ENCODE results near the gene CIRBP. TPM values are rescaled to one million over a fixed set of nuclear protein-coding genes. Genes with fewer than 3 reads are reported as not detected.

The CIRBP gene
- polyA plus RNA-seq, 1 of the 3 experiments (the other 2 are of a cell fraction) = 762 TPM

- H3K4me2 ChIP-seq = no peak overlapping the region
- ChIA-PET POLR2A (no interaction called here), CTCF (no interaction called here)
- H4K20me1 ChIP-seq (ENCODE audit: insufficient read depth) = no peaks in the 10 kb centered on the region
- TF ChIP-seq TEAD4 (IDR thresholded peaks at IDR 0.05; ENCODE audit: borderline replicate concordance, insufficient read depth) = no peak
- no peak for TF ChIP-seq JUND (IDR thresholded peaks at IDR 0.05)
- no peak for TF ChIP-seq RXRA (IDR thresholded peaks at IDR 0.05; ENCODE audit: borderline replicate concordance, low read depth)
- TF ChIP-seq EP300 (IDR thresholded peaks at IDR 0.05; ENCODE audit: borderline replicate concordance in 1 of 2, low read depth in 1 of 2, low read length in 1 of 2) = no peak
- TF ChIP-seq SIN3A (IDR thresholded peaks at IDR 0.05; ENCODE audit: borderline replicate concordance, low read depth, low read length) = no peak
- TF ChIP-seq USF1 (IDR thresholded peaks at IDR 0.05; ENCODE audit: borderline replicate concordance, low read depth) = no peak
- TF ChIP-seq MAX (IDR thresholded peaks at IDR 0.05; ENCODE audit: low read depth) = no peak
- no peak for TF ChIP-seq REST (IDR thresholded peaks at IDR 0.05; ENCODE audit: low read depth, low read length)
- no peak for TF ChIP-seq POLR2AphosphoS5 (IDR thresholded peaks at IDR 0.05; ENCODE audit: low read depth, low read length)
- TF ChIP-seq YY1 (IDR thresholded peaks at IDR 0.05; ENCODE audit: low read depth) = no peak
- no peak for TF ChIP-seq GABPA (IDR thresholded peaks at IDR 0.05; ENCODE audit: low read depth)
- TF ChIP-seq GATA2 (CRISPR knock-in tag; IDR thresholded peaks at IDR 0.05) = no peak
- TF ChIP-seq TCF12 (IDR thresholded peaks at IDR 0.05) = no peak
- TF ChIP-seq NRF1 (IDR thresholded peaks at IDR 0.05; ENCODE audit: low read depth, low read length) = no peak
- TF ChIP-seq PBX3 (IDR thresholded peaks at IDR 0.05) = no peak
- no peak for TF ChIP-seq EZH2phosphoT487 (IDR thresholded peaks at IDR 0.05; ENCODE audit: borderline replicate concordance, low read depth)
- H3K9ac ChIP-seq = no peak overlapping the region
- no peak overlapping the region for H2AFZ ChIP-seq (ENCODE audit: low read depth)
- WGBS (ENCODE audit: low lambda C conversion rate) = 75% methylated on average over 5 of the region's 9 CpGs
- H3K4me3 ChIP-seq (ENCODE audit: low read depth in 2 of 2, low read length in 1 of 2) = no peak overlapping the region
- no peaks in the 10 kb centered on the region for H3K9me2 ChIP-seq
- no peaks in the 10 kb centered on the region for H3K79me2 ChIP-seq (ENCODE audit: insufficient read depth)
- no peaks in the 10 kb centered on the region for H3K9me3 ChIP-seq
- no peak overlapping the region for H3K27ac ChIP-seq (ENCODE audit: low read depth in 2 of 2, low read length in 1 of 2)
- no peaks in the 10 kb centered on the region for H3K27me3 ChIP-seq (ENCODE audit: insufficient read depth)
- peaks cover 3% of the 10 kb centered on the region for H3F3A ChIP-seq (replicated peaks; ENCODE audit: insufficient read depth)
- H3K4me1 ChIP-seq (ENCODE audit: control insufficient read depth in 1 of 2, insufficient read depth in 2 of 2, low read depth in 1 of 2, low read length in 1 of 2) = no peaks in the 10 kb centered on the region; a peak in 1 of 4 replicates
- no peak for DNase-seq
- H3K36me3 ChIP-seq (replicated peaks in 1 of 2; ENCODE audit: control insufficient read depth in 1 of 2, insufficient read depth in 2 of 2, low read length in 1 of 2) = no peaks in the 10 kb centered on the region
These were observed 52.4 kb downstream of the CIRBP start for GRCh38 chr19:1321539-1321938.
